Measurements from ENCODE around the gene GUCY1A2. TPM values are rescaled to one million over a fixed set of nuclear protein-coding genes. Genes with fewer than 3 reads are reported as not detected.

Gene GUCY1A2
- total RNA-seq, 4 donors from 2014 or later = 2.4 to 17.0 (median 9.9) TPM

GRCh38 chr11:106904826-106905225 lies 113.5 kb downstream of the GUCY1A2 start:
- TF ChIP-seq CTCF (IDR thresholded peaks at IDR 0.05; ENCODE audit: low read depth) = no peak

- TF ChIP-seq CTCF (IDR thresholded peaks at IDR 0.05; ENCODE audit: low read depth) = no peak
Measured at GRCh38 chr11:106889718-106890117, 128.6 kb downstream of the GUCY1A2 start.

GRCh38 chr11:106888386-106888785 lies 129.9 kb downstream of the GUCY1A2 start:
- TF ChIP-seq CTCF (IDR thresholded peaks at IDR 0.05; ENCODE audit: low read depth) = no peak

GRCh38 chr11:106879832-106880546 lies 138.3 kb downstream of the GUCY1A2 start:
- TF ChIP-seq CTCF (IDR thresholded peaks at IDR 0.05; ENCODE audit: low read depth) = no peak

- no peak for TF ChIP-seq CTCF (IDR thresholded peaks at IDR 0.05; ENCODE audit: low read depth)
Measured at GRCh38 chr11:106879029-106879428, 139.2 kb downstream of the GUCY1A2 start.

GRCh38 chr11:106875013-106875412 lies 143.3 kb downstream of the GUCY1A2 start:
- no peak for TF ChIP-seq CTCF (IDR thresholded peaks at IDR 0.05; ENCODE audit: low read depth)

- TF ChIP-seq CTCF (IDR thresholded peaks at IDR 0.05; ENCODE audit: low read depth) = no peak
Measured at GRCh38 chr11:106872246-106872645, 146.0 kb downstream of the GUCY1A2 start.
